ENCODE measurements around the gene DLX1. TPM values are rescaled to one million over a fixed set of nuclear protein-coding genes. Genes with fewer than 3 reads are reported as not detected.

DLX1 gene
- total RNA-seq, 1 donor from 2014 or later, result 29.7 TPM

DNA sequence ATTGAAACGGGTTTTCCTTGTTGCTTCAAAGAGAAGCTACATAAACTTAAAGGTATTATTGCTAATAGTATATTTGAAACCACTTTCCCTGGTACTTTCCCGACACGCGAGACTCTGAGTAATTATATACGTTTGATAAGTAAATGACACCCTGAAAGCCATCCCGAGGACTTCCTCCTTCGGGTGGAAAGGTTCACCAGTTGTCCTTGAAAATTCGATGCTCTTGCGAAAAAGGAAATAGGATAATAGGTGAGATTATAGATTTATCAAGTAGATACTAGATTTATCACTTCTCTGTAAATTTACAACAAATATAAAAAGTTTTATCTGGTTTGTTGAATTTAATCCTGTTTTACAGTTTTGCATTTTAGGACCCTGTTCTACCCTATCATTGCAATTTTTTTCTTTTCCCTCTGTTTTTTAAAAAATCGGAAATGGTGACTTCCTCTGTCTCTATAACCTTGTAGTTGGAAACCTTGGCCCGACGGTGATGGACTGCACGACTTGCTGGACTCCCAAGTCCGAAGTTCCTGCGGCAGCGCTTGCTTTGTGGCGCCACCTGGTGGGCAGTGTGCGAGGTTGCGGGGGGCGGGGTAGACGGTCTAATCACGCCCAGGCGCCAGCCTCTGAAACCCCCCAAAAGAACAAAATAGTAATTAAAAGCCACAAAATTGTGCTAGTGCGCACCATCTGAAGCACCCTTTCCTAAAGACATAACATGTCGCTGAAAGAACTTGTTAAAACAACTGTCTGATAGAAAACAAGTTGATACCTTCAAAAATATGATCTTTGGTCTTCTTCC, 18.4 kb downstream of the DLX1 start:
- Mint-ChIP-seq H3K36me3 (ENCODE audit: unreplicated experiment) (peaks cover 6% of the 10 kb centered on the region), H3K27me3 (ENCODE audit: unreplicated experiment) (no peaks in the 10 kb centered on the region), H3K4me3 (ENCODE audit: unreplicated experiment) (peak overlapping the region; percentile 96), H3K4me1 (ENCODE audit: unreplicated experiment) (peaks cover 43% of the 10 kb centered on the region), H3K27ac (ENCODE audit: unreplicated experiment) (peak overlapping the region; percentile 94), H3K9me3 (ENCODE audit: unreplicated experiment) (no peaks in the 10 kb centered on the region)
- peak; percentile 96 for DNase-seq (ENCODE audit: extremely low spot score, unreplicated experiment)
- TF ChIP-seq, protein P1, sequence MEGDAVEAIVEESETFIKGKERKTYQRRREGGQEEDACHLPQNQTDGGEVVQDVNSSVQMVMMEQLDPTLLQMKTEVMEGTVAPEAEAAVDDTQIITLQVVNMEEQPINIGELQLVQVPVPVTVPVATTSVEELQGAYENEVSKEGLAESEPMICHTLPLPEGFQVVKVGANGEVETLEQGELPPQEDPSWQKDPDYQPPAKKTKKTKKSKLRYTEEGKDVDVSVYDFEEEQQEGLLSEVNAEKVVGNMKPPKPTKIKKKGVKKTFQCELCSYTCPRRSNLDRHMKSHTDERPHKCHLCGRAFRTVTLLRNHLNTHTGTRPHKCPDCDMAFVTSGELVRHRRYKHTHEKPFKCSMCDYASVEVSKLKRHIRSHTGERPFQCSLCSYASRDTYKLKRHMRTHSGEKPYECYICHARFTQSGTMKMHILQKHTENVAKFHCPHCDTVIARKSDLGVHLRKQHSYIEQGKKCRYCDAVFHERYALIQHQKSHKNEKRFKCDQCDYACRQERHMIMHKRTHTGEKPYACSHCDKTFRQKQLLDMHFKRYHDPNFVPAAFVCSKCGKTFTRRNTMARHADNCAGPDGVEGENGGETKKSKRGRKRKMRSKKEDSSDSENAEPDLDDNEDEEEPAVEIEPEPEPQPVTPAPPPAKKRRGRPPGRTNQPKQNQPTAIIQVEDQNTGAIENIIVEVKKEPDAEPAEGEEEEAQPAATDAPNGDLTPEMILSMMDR (IDR thresholded peaks at IDR 0.05), result peak; percentile 97

DNA sequence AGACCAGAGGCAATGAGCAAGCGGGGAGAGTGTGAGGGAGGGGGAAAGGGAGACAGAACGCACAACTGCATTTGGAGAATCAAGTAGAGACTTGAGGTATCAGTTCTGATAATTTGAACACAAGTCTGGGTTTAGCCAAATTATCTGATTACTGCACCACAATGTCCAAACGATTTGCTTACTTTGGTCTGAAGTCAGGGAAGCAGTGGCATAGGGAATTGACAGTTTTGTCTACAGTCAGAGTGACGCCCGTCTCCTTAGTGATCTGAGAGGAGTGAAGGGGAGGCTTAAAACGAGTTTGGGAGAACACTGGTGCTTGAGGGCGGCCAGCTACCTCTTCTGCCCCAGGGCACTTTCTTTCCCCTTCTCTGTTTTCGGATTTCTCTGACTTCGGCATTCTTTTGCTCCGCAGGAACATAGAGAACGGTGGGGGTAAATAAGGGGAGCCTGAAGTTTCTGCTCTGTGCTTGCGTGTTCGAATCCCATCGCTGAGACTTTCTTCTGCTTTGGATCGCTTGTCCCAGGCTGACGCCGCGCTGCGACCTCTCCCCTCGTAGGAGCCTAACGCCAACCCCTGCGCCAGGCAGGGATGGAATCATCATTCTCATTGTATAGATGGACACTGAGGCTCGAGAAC, 20.3 kb downstream of the DLX1 start:
- no peaks in the 10 kb centered on the region for H3K9me3 Mint-ChIP-seq (ENCODE audit: unreplicated experiment)
- H3K27ac Mint-ChIP-seq (ENCODE audit: unreplicated experiment), result no peak overlapping the region
- H3K4me1 Mint-ChIP-seq (ENCODE audit: unreplicated experiment), result peaks cover 31% of the 10 kb centered on the region
- peak overlapping the region; percentile 66 for H3K4me3 Mint-ChIP-seq (ENCODE audit: unreplicated experiment)
- TF ChIP-seq, protein P1 (IDR thresholded peaks at IDR 0.05), result no peak
- no peak for DNase-seq (ENCODE audit: extremely low spot score, unreplicated experiment)
- peaks cover 4% of the 10 kb centered on the region for H3K36me3 Mint-ChIP-seq (ENCODE audit: unreplicated experiment)
- no peaks in the 10 kb centered on the region for H3K27me3 Mint-ChIP-seq (ENCODE audit: unreplicated experiment)

DNA sequence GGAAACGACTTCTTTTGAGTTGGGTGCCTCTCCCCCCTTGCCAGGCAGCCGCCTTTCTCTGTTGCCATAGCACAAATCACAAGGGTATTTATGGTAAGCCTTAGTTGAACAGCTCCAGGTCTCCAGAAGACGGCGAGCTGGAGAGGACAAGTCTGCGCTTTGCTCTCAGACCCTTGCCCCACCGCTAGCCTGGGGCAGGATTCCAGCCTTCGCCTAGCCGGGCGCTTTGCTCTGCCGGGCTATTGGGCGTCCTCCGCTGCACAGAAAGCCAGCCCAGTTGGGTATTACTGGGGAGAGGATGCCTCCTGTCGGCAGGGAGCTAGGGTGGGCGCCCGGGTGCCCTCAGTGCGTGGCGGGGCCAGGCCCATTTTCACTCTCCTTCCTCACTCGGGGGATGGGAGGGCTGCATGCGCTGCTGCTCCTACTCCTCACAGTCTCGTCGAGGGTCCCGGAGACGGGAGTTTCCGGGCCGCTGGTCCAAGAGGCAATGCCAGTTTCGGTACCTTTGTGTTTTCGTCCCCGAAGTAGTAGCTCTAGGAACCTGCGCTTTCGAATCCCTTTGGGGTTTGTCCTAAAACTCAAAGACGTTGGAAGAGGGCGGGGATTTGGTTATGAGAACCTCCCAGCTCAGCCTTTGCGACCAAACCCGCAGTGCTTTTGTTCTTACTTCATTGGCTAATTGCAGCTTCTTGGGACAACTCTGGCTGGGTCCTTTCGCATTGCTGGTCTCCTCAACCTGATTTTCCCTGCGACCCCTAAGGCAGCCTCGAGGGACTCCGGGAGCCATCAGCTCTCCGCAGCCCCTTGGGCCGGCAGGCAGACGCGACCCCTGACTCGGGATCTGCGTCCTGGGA, 21.0 kb downstream of the DLX1 start:
- TF ChIP-seq, protein P1 (IDR thresholded peaks at IDR 0.05), result peak; percentile 67
- Mint-ChIP-seq H3K36me3 (ENCODE audit: unreplicated experiment) (no peaks in the 10 kb centered on the region), H3K27me3 (ENCODE audit: unreplicated experiment) (no peaks in the 10 kb centered on the region), H3K4me3 (ENCODE audit: unreplicated experiment) (peak overlapping the region; percentile 66), H3K9me3 (ENCODE audit: unreplicated experiment) (no peaks in the 10 kb centered on the region), H3K27ac (ENCODE audit: unreplicated experiment) (no peak overlapping the region), H3K4me1 (ENCODE audit: unreplicated experiment) (peaks cover 27% of the 10 kb centered on the region)
- peak; percentile 86 for DNase-seq (ENCODE audit: extremely low spot score, unreplicated experiment)

DNA sequence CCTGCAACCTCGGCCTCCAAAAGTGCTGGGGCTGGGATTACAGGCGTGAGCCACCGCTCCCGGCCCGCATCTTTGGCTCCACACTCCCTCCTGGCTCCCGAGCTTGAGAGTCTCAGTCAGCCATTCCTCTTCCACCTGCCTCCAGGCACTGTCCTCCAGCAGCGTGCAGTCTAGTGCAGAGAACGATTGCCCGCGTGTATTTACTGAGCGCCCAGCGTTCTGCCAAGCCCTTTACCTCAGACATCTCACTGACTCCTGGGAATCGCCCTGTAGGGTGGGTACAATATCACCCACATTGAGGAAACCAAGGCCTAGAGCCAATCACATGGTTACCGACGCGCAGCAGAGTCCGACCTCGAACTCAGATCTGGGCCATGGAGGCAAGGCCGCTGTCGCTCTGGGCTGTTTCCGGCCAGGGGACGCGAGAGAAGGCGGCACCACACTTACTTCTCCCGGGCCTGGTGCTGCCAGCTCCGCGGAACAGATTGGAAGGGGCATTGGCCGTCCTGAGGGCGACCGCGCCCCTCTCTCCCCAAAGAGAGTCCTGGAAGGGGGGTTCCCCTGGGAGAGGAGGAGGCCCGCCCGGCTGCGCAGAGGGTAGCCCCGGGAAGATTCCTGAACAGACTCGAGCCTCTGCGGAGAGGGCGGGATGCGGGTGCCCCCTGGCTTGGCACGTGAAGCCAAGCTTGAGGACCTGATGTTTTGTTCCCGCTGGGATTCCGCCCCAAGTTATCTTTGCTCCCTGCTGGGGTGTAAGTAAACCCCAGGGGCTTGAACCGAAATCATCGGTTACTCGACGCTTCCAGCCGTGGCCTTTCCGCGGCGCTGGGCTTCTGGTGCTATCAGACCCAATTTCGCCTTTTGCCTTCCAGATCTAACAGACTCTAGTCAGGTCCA, 22.6 kb downstream of the DLX1 start:
- TF ChIP-seq, protein P1 (IDR thresholded peaks at IDR 0.05), result no peak
- no peak for DNase-seq (ENCODE audit: extremely low spot score, unreplicated experiment)
- H3K36me3 Mint-ChIP-seq (ENCODE audit: unreplicated experiment), result no peaks in the 10 kb centered on the region
- H3K4me3 Mint-ChIP-seq (ENCODE audit: unreplicated experiment), result no peak overlapping the region
- H3K27me3 Mint-ChIP-seq (ENCODE audit: unreplicated experiment), result no peaks in the 10 kb centered on the region
- no peaks in the 10 kb centered on the region for H3K9me3 Mint-ChIP-seq (ENCODE audit: unreplicated experiment)
- H3K4me1 Mint-ChIP-seq (ENCODE audit: unreplicated experiment), result peaks cover 25% of the 10 kb centered on the region
- H3K27ac Mint-ChIP-seq (ENCODE audit: unreplicated experiment), result no peak overlapping the region
